Measurements from ENCODE around the gene WDR93. TPM values are rescaled to one million over a fixed set of nuclear protein-coding genes. Genes with fewer than 3 reads are reported as not detected.

WDR93 gene
- total RNA-seq, 1 experiment from 2014 or later: not detected

DNA sequence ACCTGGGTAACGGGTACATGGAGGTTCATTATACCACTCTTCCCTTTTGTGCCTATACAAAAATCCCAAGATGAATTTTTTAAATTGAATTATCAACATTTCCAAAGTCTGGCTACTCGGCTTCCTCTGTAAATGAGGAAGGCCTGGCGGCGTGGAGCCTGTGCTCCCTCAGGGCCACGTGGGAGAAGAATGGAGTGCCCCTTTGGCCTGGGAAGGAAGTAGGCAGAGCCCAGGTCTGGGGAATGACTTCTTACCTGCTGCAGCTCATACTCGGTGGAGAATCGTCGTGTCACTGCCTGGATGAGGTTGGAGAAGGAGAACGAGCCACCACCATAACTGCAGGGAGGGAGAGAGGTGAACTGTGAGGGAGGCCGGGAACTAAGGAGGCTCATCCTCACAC is 99.6 kb downstream of the WDR93 start:
- no peak for DNase-seq (ENCODE audit: low spot score)

DNA sequence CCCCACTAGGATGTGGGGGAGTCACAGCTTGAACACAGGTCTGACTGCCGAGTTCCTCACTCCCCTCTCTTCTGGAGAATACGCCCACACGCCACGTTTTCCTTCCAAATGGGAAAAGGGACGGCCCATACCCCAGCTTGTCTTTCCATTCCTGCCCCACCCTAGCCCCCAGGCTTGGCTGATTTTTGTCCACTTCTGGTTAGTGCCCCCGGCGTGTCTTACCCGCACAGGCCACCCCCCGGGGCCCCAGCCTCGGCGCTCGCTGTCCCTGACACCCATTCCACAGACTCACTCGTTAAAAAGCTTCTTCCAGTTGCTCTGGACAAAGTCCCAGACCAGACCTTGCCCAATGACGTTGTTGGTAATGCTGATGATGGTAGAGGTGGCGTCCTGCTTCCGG is 100.0 kb downstream of the WDR93 start:
- DNase-seq (ENCODE audit: low spot score): no peak

DNA sequence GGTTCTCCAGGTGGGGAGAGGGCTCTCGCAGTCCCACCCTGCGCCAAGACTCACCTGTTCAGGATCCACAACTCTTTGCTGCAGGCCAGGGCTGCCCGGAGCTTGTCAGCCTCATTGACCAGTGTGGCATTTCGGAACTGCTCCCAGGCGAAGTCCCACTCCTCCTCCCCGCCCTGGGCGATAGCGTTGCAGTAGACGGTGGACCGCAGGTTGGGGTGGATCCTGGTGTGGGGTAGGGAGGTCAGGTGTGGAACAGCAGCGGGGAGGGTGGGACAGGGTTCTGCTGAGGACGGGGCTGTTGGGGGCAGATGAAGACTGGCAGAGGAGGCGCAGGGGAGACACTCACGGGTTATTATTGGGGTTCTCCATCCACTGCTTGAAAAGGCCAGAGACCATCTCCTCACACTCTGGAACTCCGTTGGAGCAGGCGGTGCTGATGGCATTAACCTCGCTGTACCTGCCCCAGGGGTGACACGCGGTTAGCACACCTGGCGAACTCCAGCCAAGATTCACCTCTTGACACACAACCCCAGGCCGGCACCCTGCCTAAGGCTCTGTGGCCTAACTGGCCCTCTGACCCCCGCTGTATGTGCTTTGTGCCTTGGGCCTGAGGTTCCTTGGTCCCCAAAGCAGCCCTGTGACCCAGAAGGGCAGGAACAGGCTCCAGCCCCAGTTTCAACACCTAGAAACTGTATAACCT is 101.6 kb downstream of the WDR93 start:
- DNase-seq (ENCODE audit: low spot score): no peak

Other genes with a start within 250 kb of the WDR93 start
- gene RHCG, start 194.2 kb upstream of the WDR93 start, total RNA-seq (2014; rRNA removed; shearing (Covaris generic)): not detected in 2 replicates
- gene TICRR, start 115.3 kb upstream of the WDR93 start, total RNA-seq (2014; rRNA removed; shearing (Covaris generic)): 6.4 and 7.0 TPM in 2 replicates
- gene KIF7, start 35.3 kb upstream of the WDR93 start, total RNA-seq (2014; rRNA removed; shearing (Covaris generic)): 0.88 and 1.3 TPM in 2 replicates
- not detected in 2 replicates for gene PLIN1, start 11.4 kb upstream of the WDR93 start, total RNA-seq (2014; rRNA removed; shearing (Covaris generic))
- gene PEX11A, start 57 bp upstream of the WDR93 start, total RNA-seq (2014; rRNA removed; shearing (Covaris generic)): 6.3 and 7.2 TPM in 2 replicates
- 0.89 and 1.5 TPM in 2 replicates for gene MESP1, start 60.4 kb downstream of the WDR93 start, total RNA-seq (2014; rRNA removed; shearing (Covaris generic))
- not detected in 2 replicates for gene MESP2, start 85.5 kb downstream of the WDR93 start, total RNA-seq (2014; rRNA removed; shearing (Covaris generic))
- gene ANPEP, start 124.0 kb downstream of the WDR93 start, total RNA-seq (2014; rRNA removed; shearing (Covaris generic)): 1.7 and 3.6 TPM in 2 replicates
- gene AP3S2, start 203.2 kb downstream of the WDR93 start, total RNA-seq (2014; rRNA removed; shearing (Covaris generic)): 67.8 and 81.9 TPM in 2 replicates
- 7.3 and 8.9 TPM in 2 replicates for gene ARPIN, start 222.1 kb downstream of the WDR93 start, total RNA-seq (2014; rRNA removed; shearing (Covaris generic))

Measured in A172 (cell line).